ENCODE data around the gene MRFAP1L1.

DNA sequence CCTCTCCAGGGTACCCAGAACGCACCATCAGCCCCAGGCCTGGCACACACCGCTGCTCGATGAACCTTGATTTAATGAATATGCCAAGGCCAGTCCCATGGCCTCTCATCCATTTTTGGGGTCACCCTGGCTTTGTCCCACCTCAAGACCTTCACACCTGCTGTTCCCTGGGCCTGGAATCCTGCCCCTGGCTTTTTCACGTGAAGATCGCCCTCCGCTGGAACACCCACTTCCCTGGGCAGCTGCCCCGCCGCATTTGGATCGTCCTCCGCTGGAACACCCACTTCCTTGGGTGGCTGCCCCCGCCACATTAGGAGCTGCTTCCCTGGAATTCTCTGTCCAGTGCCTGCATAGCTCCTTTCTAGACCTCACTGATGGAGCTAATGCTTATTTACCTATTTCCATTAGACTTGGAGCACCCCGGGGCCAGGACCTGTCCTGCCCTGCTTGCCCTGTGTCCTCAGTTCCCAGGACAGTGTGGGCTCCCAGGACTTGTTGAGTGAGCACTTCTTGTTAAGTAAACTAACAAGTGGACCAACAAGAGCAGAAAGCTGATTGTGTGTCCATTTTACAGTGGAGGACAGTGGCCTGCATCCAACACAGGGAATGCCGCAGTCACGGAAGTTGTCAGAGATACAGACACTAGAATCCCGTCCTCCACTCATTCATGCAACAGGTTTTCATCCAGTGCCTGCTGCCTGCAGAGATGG lies 18.8 kb upstream of the MRFAP1L1 start:
- no peak for TF ChIP-seq CREM (IDR thresholded peaks at IDR 0.05; ENCODE audit: low read depth)
- TF ChIP-seq, protein P1, sequence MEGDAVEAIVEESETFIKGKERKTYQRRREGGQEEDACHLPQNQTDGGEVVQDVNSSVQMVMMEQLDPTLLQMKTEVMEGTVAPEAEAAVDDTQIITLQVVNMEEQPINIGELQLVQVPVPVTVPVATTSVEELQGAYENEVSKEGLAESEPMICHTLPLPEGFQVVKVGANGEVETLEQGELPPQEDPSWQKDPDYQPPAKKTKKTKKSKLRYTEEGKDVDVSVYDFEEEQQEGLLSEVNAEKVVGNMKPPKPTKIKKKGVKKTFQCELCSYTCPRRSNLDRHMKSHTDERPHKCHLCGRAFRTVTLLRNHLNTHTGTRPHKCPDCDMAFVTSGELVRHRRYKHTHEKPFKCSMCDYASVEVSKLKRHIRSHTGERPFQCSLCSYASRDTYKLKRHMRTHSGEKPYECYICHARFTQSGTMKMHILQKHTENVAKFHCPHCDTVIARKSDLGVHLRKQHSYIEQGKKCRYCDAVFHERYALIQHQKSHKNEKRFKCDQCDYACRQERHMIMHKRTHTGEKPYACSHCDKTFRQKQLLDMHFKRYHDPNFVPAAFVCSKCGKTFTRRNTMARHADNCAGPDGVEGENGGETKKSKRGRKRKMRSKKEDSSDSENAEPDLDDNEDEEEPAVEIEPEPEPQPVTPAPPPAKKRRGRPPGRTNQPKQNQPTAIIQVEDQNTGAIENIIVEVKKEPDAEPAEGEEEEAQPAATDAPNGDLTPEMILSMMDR (IDR thresholded peaks at IDR 0.05 in 2 of 3, conservative IDR thresholded peaks at IDR 0.05 in 1 of 3; ENCODE audit: control insufficient read depth in 2 of 3, extremely low read depth in 1 of 3, insufficient read depth in 1 of 3, low read depth in 3 of 3, low read length in 3 of 3) = no peak
- TF ChIP-seq ATF3 (IDR thresholded peaks at IDR 0.05; ENCODE audit: borderline replicate concordance, extremely low read depth, low read depth, low read length) = no peak
- TF ChIP-seq, protein P2, sequence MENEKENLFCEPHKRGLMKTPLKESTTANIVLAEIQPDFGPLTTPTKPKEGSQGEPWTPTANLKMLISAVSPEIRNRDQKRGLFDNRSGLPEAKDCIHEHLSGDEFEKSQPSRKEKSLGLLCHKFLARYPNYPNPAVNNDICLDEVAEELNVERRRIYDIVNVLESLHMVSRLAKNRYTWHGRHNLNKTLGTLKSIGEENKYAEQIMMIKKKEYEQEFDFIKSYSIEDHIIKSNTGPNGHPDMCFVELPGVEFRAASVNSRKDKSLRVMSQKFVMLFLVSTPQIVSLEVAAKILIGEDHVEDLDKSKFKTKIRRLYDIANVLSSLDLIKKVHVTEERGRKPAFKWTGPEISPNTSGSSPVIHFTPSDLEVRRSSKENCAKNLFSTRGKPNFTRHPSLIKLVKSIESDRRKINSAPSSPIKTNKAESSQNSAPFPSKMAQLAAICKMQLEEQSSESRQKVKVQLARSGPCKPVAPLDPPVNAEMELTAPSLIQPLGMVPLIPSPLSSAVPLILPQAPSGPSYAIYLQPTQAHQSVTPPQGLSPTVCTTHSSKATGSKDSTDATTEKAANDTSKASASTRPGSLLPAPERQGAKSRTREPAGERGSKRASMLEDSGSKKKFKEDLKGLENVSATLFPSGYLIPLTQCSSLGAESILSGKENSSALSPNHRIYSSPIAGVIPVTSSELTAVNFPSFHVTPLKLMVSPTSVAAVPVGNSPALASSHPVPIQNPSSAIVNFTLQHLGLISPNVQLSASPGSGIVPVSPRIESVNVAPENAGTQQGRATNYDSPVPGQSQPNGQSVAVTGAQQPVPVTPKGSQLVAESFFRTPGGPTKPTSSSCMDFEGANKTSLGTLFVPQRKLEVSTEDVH (IDR thresholded peaks at IDR 0.05; ENCODE audit: low read depth, partially characterized antibody) = no peak
- TF ChIP-seq ZNF274 (IDR thresholded peaks at IDR 0.05; ENCODE audit: insufficient read depth, insufficient read length) = no peak
- no peak for TF ChIP-seq EZH2 (IDR thresholded peaks at IDR 0.05; ENCODE audit: borderline replicate concordance, control insufficient read depth, low read depth, low read length)
- no peak for TF ChIP-seq IRF5 (IDR thresholded peaks at IDR 0.05; ENCODE audit: borderline replicate concordance)
- no peak for TF ChIP-seq MAX (IDR thresholded peaks at IDR 0.05; ENCODE audit: low read depth, low read length)
- TF ChIP-seq TARDBP (IDR thresholded peaks at IDR 0.05; ENCODE audit: borderline replicate concordance) = no peak

All from GM12878 (cell line).